ENCODE measurements around the gene VSTM2L.

VSTM2L gene

DNA sequence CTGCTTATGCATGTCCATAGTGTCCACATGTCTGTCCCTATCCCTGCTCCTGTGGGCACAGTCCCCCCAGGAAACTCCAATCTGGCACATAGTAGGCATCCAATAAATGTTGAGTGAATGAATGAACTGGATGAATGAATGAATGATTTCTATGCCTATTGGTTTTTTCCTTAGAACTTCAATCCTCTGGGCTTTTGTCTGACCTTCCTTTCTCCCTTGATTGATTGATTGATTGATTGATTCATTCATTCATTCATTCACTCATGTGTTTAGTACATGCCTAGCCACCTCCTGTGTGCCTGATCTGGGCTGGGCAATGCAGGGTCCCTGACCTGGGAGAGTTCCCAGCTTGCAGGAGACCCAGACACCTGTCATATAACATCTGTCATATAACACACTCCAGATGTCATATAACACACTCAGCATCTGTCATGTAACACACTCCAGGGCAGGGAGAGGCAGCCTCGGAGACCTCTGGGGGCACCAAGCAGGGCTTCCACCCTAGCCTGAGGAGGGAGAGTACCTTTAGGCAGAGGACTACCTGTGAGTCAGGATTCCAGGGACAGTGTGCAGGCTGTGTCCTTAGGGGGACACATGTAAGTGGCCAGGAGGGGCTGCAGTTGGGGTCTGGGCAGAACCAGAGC is 17.9 kb downstream of the VSTM2L start:
- no peak for DNase-seq

GRCh38 chr20:37921341-37921929 is 18.5 kb downstream of the VSTM2L start:
- no peak for DNase-seq

- DNase-seq = no peak
These were observed 19.1 kb downstream of the VSTM2L start for GRCh38 chr20:37922016-37922415.

- DNase-seq = no peak
These were observed 22.6 kb downstream of the VSTM2L start for GRCh38 chr20:37925265-37926165.

DNA sequence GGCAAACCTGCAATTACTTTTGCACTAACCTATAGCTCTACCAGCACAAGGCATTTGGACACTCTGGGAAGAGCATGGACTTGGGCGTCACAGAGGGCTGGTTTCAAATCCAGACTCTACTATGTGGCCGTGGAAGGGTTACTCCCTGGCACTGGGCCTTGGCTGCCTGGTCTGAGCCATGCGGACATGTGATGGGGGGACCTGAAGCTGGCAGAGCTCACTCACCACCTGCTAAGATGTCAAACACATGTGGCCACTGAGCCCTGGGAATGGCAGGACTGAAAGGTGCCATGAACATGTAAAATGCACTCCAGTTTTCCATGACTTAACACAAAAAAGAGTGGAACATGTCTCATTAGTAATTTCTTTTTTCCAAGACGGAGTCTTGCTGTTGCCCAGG is 23.7 kb downstream of the VSTM2L start:
- no peak for DNase-seq

- no peak for DNase-seq
These were observed 24.6 kb downstream of the VSTM2L start for GRCh38 chr20:37927410-37928095.

GRCh38 chr20:37928996-37929682 is 26.2 kb downstream of the VSTM2L start:
- DNase-seq = no peak

GRCh38 chr20:37929683-37930014 is 26.7 kb downstream of the VSTM2L start:
- DNase-seq = no peak

GRCh38 chr20:37931153-37931922 is 28.4 kb downstream of the VSTM2L start:
- no peak for DNase-seq

DNA sequence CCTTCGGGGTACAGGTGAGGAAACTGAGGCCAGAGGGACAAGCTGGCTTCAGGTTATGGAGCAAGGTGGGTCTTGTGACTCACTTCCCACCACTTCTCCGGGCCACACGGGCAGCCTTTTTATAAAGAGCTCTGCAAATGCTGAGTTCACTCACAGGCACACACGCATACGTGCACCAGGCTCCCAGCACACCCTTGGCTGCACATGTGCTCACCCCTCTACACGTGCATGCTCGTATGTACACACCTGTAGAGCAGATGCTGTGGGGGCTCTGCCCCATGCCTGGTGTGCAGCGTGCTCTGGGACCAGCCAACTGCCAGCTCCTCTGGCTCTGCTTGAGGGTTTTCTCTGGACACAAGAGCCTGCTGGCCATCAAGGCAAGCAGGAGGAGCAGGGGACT is 29.1 kb downstream of the VSTM2L start:
- DNase-seq = no peak

- DNase-seq = no peak
These were observed 30.0 kb downstream of the VSTM2L start for GRCh38 chr20:37932919-37933318.

GRCh38 chr20:37933786-37934633 is 31.1 kb downstream of the VSTM2L start:
- no peak for DNase-seq

- DNase-seq = no peak
These were observed 31.9 kb downstream of the VSTM2L start for GRCh38 chr20:37934634-37935375.

DNA sequence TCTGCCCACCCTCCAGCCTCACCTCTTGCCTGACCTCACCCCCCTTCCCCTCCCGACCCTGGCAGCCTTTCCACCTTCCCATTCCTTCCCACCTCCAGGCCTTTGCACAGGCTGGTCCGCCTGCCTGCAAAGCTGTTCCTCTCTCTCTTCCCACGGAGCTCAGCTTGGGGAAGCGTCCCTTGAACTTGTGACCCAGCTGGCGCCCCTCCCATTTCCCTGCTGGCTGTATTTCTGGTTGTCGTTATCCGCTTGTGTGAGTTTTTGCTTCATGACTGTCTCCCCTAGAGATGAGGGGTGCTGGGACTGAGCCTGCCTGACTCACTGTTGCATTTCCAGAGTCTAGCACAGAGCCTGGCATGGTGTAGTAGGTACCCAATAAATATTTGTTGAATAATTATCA is 32.5 kb downstream of the VSTM2L start:
- DNase-seq = no peak

DNA sequence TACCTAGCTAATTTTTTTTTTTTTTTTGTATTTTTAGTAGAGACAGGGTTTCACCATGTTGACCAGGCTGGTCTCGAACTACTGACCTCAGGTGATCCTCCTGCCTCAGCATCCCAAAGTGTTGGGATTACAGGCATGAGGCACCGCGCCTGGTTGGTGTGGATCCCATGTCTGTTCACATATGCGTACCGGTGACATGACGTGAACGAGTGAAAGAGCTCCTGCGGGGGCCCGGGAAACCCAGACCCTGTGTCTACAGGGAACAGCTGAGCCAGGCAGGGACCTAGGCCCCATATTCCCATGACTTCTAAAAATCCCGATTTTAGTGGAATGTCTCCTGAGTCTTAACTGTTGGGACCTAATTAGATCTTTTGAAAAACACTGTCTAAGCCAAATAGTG is 33.1 kb downstream of the VSTM2L start:
- no peak for DNase-seq

- no peak for DNase-seq
These were observed 33.5 kb downstream of the VSTM2L start for GRCh38 chr20:37936451-37936850.

GRCh38 chr20:37937686-37938085 is 34.8 kb downstream of the VSTM2L start:
- no peak for DNase-seq

DNA sequence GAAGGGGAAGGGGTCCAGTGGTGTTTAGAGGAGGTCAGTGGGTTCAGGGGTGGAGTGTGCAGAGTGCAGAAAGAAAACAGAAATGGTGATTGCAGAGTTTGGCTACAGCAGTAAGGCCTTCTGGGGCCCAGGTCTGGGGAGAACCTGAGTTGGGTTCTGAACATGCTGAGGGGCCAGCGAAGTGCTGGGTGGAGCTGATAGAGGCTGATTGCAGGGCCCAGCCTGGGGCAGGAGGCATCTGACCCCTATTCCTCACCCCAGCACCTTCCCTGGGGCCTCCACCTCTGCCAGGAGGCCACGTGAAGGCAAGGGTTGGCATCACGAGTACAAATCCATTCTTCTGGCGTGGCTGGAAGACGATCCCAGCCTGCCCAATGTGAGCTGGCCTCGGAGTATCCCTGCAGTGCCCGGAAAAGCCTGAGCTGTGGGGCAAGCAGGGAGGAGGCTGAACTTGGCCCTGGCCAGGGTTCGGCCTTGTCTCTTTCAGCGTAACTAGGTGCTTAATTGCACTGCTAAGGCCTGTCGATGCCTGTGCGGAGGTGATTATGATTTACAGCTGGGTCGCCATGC is 35.3 kb downstream of the VSTM2L start:
- DNase-seq = no peak

GRCh38 chr20:37938954-37939353 is 36.0 kb downstream of the VSTM2L start:
- DNase-seq = no peak
